Adrenal gland (tissue), 5 donors: ENCODE data around the gene PGBD5.

Experiments
- CTCF ChIP-seq, 6 experiments: fragments of 450-650 bp in 4 of 6; fragments of 200-600 bp in 2 of 6; sonication (generic) in 1 of 6; IDR thresholded peaks; 1 replicate in 5 of 6; 2 replicates in 1 of 6; pipeline versions ENCODE4 v1.5.1 to v1.8.0; 2016 to 2021; ENCODE audit warnings: antibody characterized with exemption in 6 of 6, mild to moderate bottlenecking in 2 of 6, moderate library complexity in 1 of 6
- POLR2A ChIP-seq, 2 donors: fragments of 450-650 bp; IDR thresholded peaks; one replicate each; pipeline ENCODE4 v1.6.1; 2017; ENCODE audit warnings: antibody characterized with exemption in 2 of 2, mild to moderate bottlenecking in 2 of 2, moderate library complexity in 1 of 2
- donor health status: DM: no; HTN: no; CAD: no.

- TF ChIP-seq CTCF (IDR thresholded peaks at IDR 0.05) (no peak), POLR2A (IDR thresholded peaks at IDR 0.05) (no peak)
Measured at GRCh38 chr1:230464671-230465070, 38.5 kb upstream of the PGBD5 start.
